Esophagus squamous epithelium (tissue), 5 donors: ENCODE results near the gene TSPAN14. TPM values are rescaled to one million over a fixed set of nuclear protein-coding genes. Genes with fewer than 3 reads are reported as not detected.
"Not testable (repeated sequence)": the region's sequence is repeated elsewhere in the genome, so short reads cannot be mapped to it uniquely, and the experiment has no call there.

Experiments
- DNase-seq: peaks from one replicate; lab custom pipeline; 2025; lab: John Stamatoyannopoulos, UW
- H3K27ac ChIP-seq, 4 donors: fragments of 200-600 bp; sonication (generic); one replicate each; pipeline ENCODE4 v1.5.1; 2016 to 2019; ENCODE audit warnings: mild to moderate bottlenecking in 1 of 4
- H3K27me3 ChIP-seq, 4 donors: fragments of 200-600 bp; sonication (generic); 1 replicate in 3 of 4; 2 replicates in 1 of 4; pipeline versions ENCODE4 v1.5.1 to v1.6.0; 2017 to 2021; ENCODE audit warnings: antibody characterized with exemption in 1 of 4
- H3K36me3 ChIP-seq, 3 donors: fragments of 200-600 bp; sonication (generic); one replicate each; pipeline ENCODE4 v1.5.1; 2016 to 2019
- H3K4me1 ChIP-seq, 3 donors: fragments of 200-600 bp; sonication (generic); one replicate each; pipeline ENCODE4 v1.5.1; 2017 to 2019
- H3K4me3 ChIP-seq, 4 donors: fragments of 200-600 bp; sonication (generic); 1 replicate in 3 of 4; 2 replicates in 1 of 4; pipeline ENCODE4 v1.5.1; 2016 to 2019; ENCODE audit warnings: mild to moderate bottlenecking in 2 of 4, moderate library complexity in 1 of 4
- H3K9me3 ChIP-seq, 3 donors: fragments of 200-600 bp; sonication (generic); one replicate each; pipeline ENCODE4 v1.5.1; 2016 to 2019
- POLR2A ChIP-seq, 4 donors: fragments of 450-650 bp; IDR thresholded peaks; one replicate each; pipeline ENCODE4 v1.6.1; 2017; ENCODE audit warnings: antibody characterized with exemption in 4 of 4, mild to moderate bottlenecking in 4 of 4, moderate library complexity in 3 of 4
- WGBS, 2 donors: methylation state at CpG; one replicate each; pipeline ENCODE4 v1.1.5; 2018; 5-methylcytosine and 5-hydroxymethylcytosine counted together
- intact Hi-C: fragments of 100-400 bp; cut with DNase I; formaldehyde crosslinking; loops from one replicate; pipeline ENCODE4 v1.15.0; 2022
- total RNA-seq, 4 donors: library from RNA; depleted of rRNA; stranded (reverse); fragments of >200 nt; gene quantifications; one replicate each; pipeline ENCODE4 v1.1.0, GENCODE V29; 2016
- TF ChIP-seq, protein P1 (sequence below), 6 experiments: fragments of 450-650 bp in 4 of 6; fragments of 200-600 bp in 2 of 6; sonication (generic) in 2 of 6; IDR thresholded peaks; one replicate each; pipeline ENCODE4 v1.5.1; 2016 to 2019; ENCODE audit warnings: antibody characterized with exemption in 6 of 6, mild to moderate bottlenecking in 4 of 6, moderate library complexity in 4 of 6
- donor health status: DM: yes; HTN: yes; CAD: no.

The TSPAN14 gene
- total RNA-seq, 4 donors from 2014 or later = 66.4 to 118 (median 89.8) TPM

DNA sequence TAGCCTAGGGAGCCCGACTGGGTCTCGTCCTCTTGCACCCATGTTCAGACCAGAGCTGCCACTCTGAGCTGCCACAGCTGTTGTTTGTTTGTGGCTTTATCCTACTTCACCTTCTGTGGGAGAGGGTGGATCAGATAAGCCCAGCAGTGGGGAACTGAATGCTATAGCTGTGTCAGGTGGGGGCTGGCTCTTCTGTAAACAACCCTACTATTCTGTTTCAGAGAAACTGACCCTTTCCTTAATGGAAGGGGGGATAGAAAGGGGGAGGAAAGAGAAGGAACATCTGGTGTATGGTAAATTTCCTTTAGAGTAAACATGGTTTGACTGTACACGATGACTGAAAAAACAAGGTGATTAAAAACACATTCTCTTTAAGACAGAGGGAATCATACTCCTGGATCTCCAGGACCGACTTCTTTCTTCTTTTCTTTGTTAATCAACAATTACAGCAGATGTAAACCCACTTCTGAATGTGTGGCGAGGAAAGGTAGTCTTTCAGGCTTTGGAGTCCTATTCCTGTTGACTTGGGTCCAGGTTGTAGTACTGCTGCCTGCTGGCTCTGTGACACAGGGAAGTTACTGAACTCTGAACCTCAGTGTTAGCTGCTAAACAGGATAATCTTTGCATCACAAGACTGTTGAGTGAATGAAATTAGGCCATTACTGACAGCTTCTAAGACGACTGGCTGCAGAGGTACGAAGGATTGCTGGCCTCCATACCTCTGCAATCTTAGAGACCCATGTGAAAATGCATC, 39.8 kb upstream of the TSPAN14 start:
- intact Hi-C loops = no loop called here
- no peaks in the 10 kb centered on the region for H3K9me3 ChIP-seq
- DNase-seq = no peak
- H3K27me3 ChIP-seq = no peaks in the 10 kb centered on the region
- TF ChIP-seq POLR2A (IDR thresholded peaks at IDR 0.05) = no peak
- TF ChIP-seq, protein P1, sequence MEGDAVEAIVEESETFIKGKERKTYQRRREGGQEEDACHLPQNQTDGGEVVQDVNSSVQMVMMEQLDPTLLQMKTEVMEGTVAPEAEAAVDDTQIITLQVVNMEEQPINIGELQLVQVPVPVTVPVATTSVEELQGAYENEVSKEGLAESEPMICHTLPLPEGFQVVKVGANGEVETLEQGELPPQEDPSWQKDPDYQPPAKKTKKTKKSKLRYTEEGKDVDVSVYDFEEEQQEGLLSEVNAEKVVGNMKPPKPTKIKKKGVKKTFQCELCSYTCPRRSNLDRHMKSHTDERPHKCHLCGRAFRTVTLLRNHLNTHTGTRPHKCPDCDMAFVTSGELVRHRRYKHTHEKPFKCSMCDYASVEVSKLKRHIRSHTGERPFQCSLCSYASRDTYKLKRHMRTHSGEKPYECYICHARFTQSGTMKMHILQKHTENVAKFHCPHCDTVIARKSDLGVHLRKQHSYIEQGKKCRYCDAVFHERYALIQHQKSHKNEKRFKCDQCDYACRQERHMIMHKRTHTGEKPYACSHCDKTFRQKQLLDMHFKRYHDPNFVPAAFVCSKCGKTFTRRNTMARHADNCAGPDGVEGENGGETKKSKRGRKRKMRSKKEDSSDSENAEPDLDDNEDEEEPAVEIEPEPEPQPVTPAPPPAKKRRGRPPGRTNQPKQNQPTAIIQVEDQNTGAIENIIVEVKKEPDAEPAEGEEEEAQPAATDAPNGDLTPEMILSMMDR (IDR thresholded peaks at IDR 0.05) = no peak
- WGBS, 2 donors = 17 to 42% methylated on average over 7 of the region's 7 CpGs
- H3K4me1 ChIP-seq = peaks cover 55 to 100% (median 68%) of the 10 kb centered on the region in 3 donors
- H3K4me3 ChIP-seq = peak overlapping the region; percentile 18 to 55 (median 36)
- H3K36me3 ChIP-seq = no peaks in the 10 kb centered on the region
- H3K27ac ChIP-seq = peak overlapping the region; percentile 80 to 90 (median 84)

- Histone ChIP-seq H3K4me1 (peaks cover 43 to 87% (median 54%) of the 10 kb centered on the region in 3 donors), H3K27me3 (no peaks in the 10 kb centered on the region), H3K4me3 (peak overlapping the region in 2 of 4 donors; percentile 39 to 55), H3K9me3 (no peaks in the 10 kb centered on the region), H3K36me3 (peaks cover 0 to 12% (median under 1%) of the 10 kb centered on the region in 3 donors), H3K27ac (peak overlapping the region; percentile 37 to 90 (median 84))
- DNase-seq = no peak
- intact Hi-C loops = no loop called here
- WGBS, 2 donors = 36 to 54% methylated on average over 3 of the region's 3 CpGs
- no peak for TF ChIP-seq POLR2A (IDR thresholded peaks at IDR 0.05)
- TF ChIP-seq, protein P1 (IDR thresholded peaks at IDR 0.05) = no peak
Observed at GRCh38 chr10:80415734-80416478, 38.2 kb upstream of the TSPAN14 start.

GRCh38 chr10:80416479-80417098, 37.5 kb upstream of the TSPAN14 start:
- H3K9me3 ChIP-seq = no peaks in the 10 kb centered on the region
- H3K4me3 ChIP-seq = peak overlapping the region in 2 of 4 donors; percentile 39 to 55
- TF ChIP-seq, protein P1 (IDR thresholded peaks at IDR 0.05) = no peak
- no peak for TF ChIP-seq POLR2A (IDR thresholded peaks at IDR 0.05)
- WGBS, 2 donors = 42 to 46% methylated on average over 9 to 15 of the region's 15 CpGs
- no peaks in the 10 kb centered on the region for H3K27me3 ChIP-seq
- peaks cover 0 to 19% (median 7%) of the 10 kb centered on the region in 3 donors for H3K36me3 ChIP-seq
- no peak for DNase-seq
- peak overlapping the region; percentile 18 to 90 (median 63) for H3K27ac ChIP-seq
- intact Hi-C loops = no loop called here
- H3K4me1 ChIP-seq = peaks cover 36 to 80% (median 47%) of the 10 kb centered on the region in 3 donors

DNA sequence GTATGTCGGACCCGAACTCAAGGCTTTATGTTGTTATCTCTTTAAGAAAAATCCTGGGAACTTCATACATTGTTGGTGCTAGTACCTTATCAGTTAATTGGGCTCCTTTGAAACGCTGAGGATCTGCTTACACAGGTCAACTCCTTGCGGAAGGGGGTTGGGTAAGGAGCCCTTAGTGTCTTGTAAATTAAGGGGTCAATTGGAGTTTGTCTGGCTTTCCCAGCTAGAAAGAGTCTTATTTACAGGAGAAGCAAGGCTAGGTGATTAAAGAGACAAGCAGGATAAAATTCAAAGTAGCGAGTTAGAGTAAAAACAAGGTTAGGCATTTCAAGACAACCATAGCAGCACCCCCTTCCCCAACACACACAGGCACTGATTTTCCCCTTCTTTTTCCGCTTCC, 36.9 kb upstream of the TSPAN14 start:
- H3K27ac ChIP-seq, intact Hi-C loops, H3K27me3 ChIP-seq, H3K9me3 ChIP-seq, DNase-seq, H3K4me3 ChIP-seq: not testable (repeated sequence)
- H3K36me3 ChIP-seq = peaks cover 0 to 26% (median 11%) of the 10 kb centered on the region in 3 donors
- 55 to 84% methylated on average over 6 of the region's 6 CpGs for WGBS, 2 donors
- peaks cover 31 to 73% (median 40%) of the 10 kb centered on the region in 3 donors for H3K4me1 ChIP-seq

GRCh38 chr10:80421050-80421706, 32.9 kb upstream of the TSPAN14 start:
- Histone ChIP-seq H3K27ac (no peak overlapping the region), H3K9me3 (no peaks in the 10 kb centered on the region), H3K27me3 (no peaks in the 10 kb centered on the region), H3K4me1 (peaks cover 6 to 34% (median 6%) of the 10 kb centered on the region in 3 donors), H3K36me3 (peaks cover 9 to 64% (median 23%) of the 10 kb centered on the region in 3 donors), H3K4me3 (no peak overlapping the region)
- intact Hi-C loops = no loop called here
- no peak for TF ChIP-seq POLR2A (IDR thresholded peaks at IDR 0.05)
- TF ChIP-seq, protein P1 (IDR thresholded peaks at IDR 0.05) = no peak
- WGBS, 2 donors = 79 to 82% methylated on average over 5 of the region's 5 CpGs
- DNase-seq = no peak
